H1 (cell line): ENCODE data around the gene NOP16. TPM values are rescaled to one million over a fixed set of nuclear protein-coding genes. Genes with fewer than 3 reads are reported as not detected.

Source experiments
- CBX8 ChIP-seq: fragments of 300-800, 300-1000 bp; sonication (generic); IDR thresholded peaks from 2 replicates; pipeline ENCODE4 v1.7.1; 2016; ENCODE audit warnings: low read depth, low read length, borderline replicate concordance
- CREB1 ChIP-seq: IDR thresholded peaks from 2 replicates; pipeline ENCODE4 v1.6.1; 2012; ENCODE audit warnings: inconsistent platforms
- KDM4A ChIP-seq: IDR thresholded peaks from one replicate; pipeline ENCODE4 v1.7.1; 2012; ENCODE audit warnings: low read depth, mild to moderate bottlenecking, moderate library complexity, low read length, inconsistent platforms; ENCODE audit not compliant: severe bottlenecking
- PHF8 ChIP-seq: fragments of 200-600 bp; sonication (generic); conservative IDR thresholded peaks from 2 replicates; pipeline ENCODE4 v1.7.1; 2012; ENCODE audit warnings: low read depth, mild to moderate bottlenecking, inconsistent platforms, low read length, moderate library complexity
- SAP30 ChIP-seq: fragments of 300-600 bp; sonication (generic); IDR thresholded peaks from 2 replicates; pipeline ENCODE4 v1.7.1; 2012; ENCODE audit warnings: low read length, moderate library complexity, mild to moderate bottlenecking, inconsistent platforms; ENCODE audit not compliant: insufficient read depth, insufficient replicate concordance
- SIN3A ChIP-seq, 2 experiments: IDR thresholded peaks in 1 of 2; conservative IDR thresholded peaks in 1 of 2; 2 replicates each; pipeline ENCODE4 v1.6.1; 2011 to 2012; ENCODE audit warnings: low read length in 2 of 2, improper control_type of control experiment in 1 of 2, low read depth in 1 of 2, mild to moderate bottlenecking in 1 of 2
- SIX5 ChIP-seq: IDR thresholded peaks from 2 replicates; pipeline ENCODE4 v1.6.1; 2011; ENCODE audit warnings: mild to moderate bottlenecking, low read depth, low read length
- TAF7 ChIP-seq: optimal IDR thresholded peaks from 2 replicates; pipeline ENCODE3; 2011; ENCODE audit warnings: low read depth, mild to moderate bottlenecking, inconsistent platforms, low read length, moderate library complexity, borderline replicate concordance
- TEAD4 ChIP-seq: IDR thresholded peaks from 2 replicates; pipeline ENCODE4 v1.6.1; 2012; ENCODE audit warnings: low read depth, low read length, inconsistent platforms, mixed read lengths
- polyA plus RNA-seq, 7 experiments: library from polyadenylated mRNA; depleted of rRNA in 3 of 7; stranded (reverse) in 5 of 7; unstranded in 2 of 7; fragments of >200 nt in 5 of 7; fragments of 200-250 nt in 2 of 7; gene quantifications; 1 replicate in 5 of 7; 2 replicates in 1 of 7; 4 replicates in 1 of 7; pipeline versions ENCODE4 v1.2.1 to v1.2.3, GENCODE V29; 2011 to 2013; ENCODE audit warnings: missing spikeins in 2 of 7, mixed read lengths in 2 of 7
- total RNA-seq: library from RNA; stranded (reverse); fragmentation: NEBNext Ultra II Directional; extraction: Animal tissue kit (Norgen Biotek cat#: 25700); gene quantifications from 2 replicates; pipeline ENCODE4 v1.2.1, GENCODE V29; 2021
- TF ChIP-seq, protein P1 (sequence below): fragments of 300-600 bp; sonication (generic); IDR thresholded peaks from 2 replicates; pipeline ENCODE4 v1.7.1; 2012; ENCODE audit warnings: low read length, moderate library complexity, mild to moderate bottlenecking, inconsistent platforms; ENCODE audit not compliant: insufficient replicate concordance
- TF ChIP-seq, protein P2 (sequence below): IDR thresholded peaks from 2 replicates; pipeline ENCODE4 v1.6.1; 2012; ENCODE audit warnings: inconsistent platforms

The NOP16 gene
- total and polyA plus RNA-seq, 2 of the 8 experiments (the other 6 are each of a cell fraction or from before 2014, with no cell fraction given) = 46.9 to 65.2 TPM

DNA sequence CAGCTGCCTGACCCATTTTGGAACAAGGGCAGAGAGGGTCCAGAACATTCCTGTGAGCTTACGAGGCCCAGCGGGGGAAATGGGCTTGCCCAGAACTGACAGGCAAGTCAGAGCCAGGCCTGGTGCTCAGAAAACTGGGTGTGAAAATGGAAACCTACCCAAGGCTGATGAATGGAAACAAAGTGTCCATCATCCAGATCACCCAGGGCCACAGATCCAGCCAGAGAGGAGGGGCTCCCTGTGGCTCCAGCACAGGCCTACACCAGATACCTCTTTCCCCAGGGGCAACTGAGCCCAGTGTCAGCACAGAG, 24.8 kb upstream of the NOP16 start (continued):
- TF ChIP-seq, protein P1, sequence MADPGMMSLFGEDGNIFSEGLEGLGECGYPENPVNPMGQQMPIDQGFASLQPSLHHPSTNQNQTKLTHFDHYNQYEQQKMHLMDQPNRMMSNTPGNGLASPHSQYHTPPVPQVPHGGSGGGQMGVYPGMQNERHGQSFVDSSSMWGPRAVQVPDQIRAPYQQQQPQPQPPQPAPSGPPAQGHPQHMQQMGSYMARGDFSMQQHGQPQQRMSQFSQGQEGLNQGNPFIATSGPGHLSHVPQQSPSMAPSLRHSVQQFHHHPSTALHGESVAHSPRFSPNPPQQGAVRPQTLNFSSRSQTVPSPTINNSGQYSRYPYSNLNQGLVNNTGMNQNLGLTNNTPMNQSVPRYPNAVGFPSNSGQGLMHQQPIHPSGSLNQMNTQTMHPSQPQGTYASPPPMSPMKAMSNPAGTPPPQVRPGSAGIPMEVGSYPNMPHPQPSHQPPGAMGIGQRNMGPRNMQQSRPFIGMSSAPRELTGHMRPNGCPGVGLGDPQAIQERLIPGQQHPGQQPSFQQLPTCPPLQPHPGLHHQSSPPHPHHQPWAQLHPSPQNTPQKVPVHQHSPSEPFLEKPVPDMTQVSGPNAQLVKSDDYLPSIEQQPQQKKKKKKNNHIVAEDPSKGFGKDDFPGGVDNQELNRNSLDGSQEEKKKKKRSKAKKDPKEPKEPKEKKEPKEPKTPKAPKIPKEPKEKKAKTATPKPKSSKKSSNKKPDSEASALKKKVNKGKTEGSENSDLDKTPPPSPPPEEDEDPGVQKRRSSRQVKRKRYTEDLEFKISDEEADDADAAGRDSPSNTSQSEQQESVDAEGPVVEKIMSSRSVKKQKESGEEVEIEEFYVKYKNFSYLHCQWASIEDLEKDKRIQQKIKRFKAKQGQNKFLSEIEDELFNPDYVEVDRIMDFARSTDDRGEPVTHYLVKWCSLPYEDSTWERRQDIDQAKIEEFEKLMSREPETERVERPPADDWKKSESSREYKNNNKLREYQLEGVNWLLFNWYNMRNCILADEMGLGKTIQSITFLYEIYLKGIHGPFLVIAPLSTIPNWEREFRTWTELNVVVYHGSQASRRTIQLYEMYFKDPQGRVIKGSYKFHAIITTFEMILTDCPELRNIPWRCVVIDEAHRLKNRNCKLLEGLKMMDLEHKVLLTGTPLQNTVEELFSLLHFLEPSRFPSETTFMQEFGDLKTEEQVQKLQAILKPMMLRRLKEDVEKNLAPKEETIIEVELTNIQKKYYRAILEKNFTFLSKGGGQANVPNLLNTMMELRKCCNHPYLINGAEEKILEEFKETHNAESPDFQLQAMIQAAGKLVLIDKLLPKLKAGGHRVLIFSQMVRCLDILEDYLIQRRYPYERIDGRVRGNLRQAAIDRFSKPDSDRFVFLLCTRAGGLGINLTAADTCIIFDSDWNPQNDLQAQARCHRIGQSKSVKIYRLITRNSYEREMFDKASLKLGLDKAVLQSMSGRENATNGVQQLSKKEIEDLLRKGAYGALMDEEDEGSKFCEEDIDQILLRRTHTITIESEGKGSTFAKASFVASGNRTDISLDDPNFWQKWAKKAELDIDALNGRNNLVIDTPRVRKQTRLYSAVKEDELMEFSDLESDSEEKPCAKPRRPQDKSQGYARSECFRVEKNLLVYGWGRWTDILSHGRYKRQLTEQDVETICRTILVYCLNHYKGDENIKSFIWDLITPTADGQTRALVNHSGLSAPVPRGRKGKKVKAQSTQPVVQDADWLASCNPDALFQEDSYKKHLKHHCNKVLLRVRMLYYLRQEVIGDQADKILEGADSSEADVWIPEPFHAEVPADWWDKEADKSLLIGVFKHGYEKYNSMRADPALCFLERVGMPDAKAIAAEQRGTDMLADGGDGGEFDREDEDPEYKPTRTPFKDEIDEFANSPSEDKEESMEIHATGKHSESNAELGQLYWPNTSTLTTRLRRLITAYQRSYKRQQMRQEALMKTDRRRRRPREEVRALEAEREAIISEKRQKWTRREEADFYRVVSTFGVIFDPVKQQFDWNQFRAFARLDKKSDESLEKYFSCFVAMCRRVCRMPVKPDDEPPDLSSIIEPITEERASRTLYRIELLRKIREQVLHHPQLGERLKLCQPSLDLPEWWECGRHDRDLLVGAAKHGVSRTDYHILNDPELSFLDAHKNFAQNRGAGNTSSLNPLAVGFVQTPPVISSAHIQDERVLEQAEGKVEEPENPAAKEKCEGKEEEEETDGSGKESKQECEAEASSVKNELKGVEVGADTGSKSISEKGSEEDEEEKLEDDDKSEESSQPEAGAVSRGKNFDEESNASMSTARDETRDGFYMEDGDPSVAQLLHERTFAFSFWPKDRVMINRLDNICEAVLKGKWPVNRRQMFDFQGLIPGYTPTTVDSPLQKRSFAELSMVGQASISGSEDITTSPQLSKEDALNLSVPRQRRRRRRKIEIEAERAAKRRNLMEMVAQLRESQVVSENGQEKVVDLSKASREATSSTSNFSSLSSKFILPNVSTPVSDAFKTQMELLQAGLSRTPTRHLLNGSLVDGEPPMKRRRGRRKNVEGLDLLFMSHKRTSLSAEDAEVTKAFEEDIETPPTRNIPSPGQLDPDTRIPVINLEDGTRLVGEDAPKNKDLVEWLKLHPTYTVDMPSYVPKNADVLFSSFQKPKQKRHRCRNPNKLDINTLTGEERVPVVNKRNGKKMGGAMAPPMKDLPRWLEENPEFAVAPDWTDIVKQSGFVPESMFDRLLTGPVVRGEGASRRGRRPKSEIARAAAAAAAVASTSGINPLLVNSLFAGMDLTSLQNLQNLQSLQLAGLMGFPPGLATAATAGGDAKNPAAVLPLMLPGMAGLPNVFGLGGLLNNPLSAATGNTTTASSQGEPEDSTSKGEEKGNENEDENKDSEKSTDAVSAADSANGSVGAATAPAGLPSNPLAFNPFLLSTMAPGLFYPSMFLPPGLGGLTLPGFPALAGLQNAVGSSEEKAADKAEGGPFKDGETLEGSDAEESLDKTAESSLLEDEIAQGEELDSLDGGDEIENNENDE = no peak
- TF ChIP-seq KDM4A (no peak), CBX8 (no peak), SIN3A (conservative IDR thresholded peaks at IDR 0.05 in 1 of 2, IDR thresholded peaks at IDR 0.05 in 1 of 2; ENCODE audit: low read depth in 1 of 2, low read length in 2 of 2) (no peak), CREB1 (no peak), TAF7 (no peak), TEAD4 (no peak), SIX5 (no peak), PHF8 (no peak), SAP30 (no peak)
- TF ChIP-seq, protein P2, sequence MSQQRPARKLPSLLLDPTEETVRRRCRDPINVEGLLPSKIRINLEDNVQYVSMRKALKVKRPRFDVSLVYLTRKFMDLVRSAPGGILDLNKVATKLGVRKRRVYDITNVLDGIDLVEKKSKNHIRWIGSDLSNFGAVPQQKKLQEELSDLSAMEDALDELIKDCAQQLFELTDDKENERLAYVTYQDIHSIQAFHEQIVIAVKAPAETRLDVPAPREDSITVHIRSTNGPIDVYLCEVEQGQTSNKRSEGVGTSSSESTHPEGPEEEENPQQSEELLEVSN = no peak
